Measurements from ENCODE around the gene ISCU.

DNA sequence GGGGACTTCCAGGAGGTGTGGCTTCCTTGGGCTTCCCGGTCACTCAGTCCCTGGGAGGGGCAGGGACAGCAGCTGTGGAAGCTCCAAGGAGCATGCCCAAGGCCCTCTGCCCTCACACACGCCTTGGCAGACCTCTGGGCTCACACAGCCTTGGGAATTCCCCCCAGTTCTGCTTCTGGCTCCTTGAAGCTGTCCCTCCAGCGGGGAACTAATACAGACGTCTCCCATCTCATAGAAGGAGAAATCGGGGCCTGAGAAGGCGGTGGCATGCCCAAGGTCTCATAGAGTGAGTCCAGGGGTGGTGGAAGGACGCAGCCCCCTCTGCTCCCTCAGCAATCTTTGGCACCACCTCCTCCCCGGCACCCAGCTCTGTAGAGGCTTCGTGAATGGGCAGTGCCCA, 51.2 kb downstream of the ISCU start:
- TF ChIP-seq, protein P1, sequence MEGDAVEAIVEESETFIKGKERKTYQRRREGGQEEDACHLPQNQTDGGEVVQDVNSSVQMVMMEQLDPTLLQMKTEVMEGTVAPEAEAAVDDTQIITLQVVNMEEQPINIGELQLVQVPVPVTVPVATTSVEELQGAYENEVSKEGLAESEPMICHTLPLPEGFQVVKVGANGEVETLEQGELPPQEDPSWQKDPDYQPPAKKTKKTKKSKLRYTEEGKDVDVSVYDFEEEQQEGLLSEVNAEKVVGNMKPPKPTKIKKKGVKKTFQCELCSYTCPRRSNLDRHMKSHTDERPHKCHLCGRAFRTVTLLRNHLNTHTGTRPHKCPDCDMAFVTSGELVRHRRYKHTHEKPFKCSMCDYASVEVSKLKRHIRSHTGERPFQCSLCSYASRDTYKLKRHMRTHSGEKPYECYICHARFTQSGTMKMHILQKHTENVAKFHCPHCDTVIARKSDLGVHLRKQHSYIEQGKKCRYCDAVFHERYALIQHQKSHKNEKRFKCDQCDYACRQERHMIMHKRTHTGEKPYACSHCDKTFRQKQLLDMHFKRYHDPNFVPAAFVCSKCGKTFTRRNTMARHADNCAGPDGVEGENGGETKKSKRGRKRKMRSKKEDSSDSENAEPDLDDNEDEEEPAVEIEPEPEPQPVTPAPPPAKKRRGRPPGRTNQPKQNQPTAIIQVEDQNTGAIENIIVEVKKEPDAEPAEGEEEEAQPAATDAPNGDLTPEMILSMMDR (IDR thresholded peaks at IDR 0.05) = no peak
- TF ChIP-seq POLR2A (IDR thresholded peaks at IDR 0.05) = no peak

All from thyroid gland (tissue), 4 donors.